Renal pelvis (tissue), 4 donors: Measurements from ENCODE around the gene DNASE1L2. TPM values are rescaled to one million over a fixed set of nuclear protein-coding genes. Genes with fewer than 3 reads are reported as not detected.
"Not testable (repeated sequence)": the region's sequence is repeated elsewhere in the genome, so short reads cannot be mapped to it uniquely, and the experiment has no call there.

Experiments
- DNase-seq: peaks from one replicate; pipeline ENCODE4 v3.0.0-alpha.2; 2013
- polyA plus RNA-seq, 3 donors: library from polyadenylated mRNA; unstranded; fragments of 120-200 nt; gene quantifications; one replicate each; pipeline ENCODE4 v1.2.1, GENCODE V29; 2013; ENCODE audit not compliant: insufficient read length in 3 of 3

The DNASE1L2 gene
- polyA plus RNA-seq, 3 donors, result 0.84 to 1.7 (median 1.6) TPM

GRCh38 chr16:2238150-2238837 lies 2.0 kb downstream of the DNASE1L2 start:
- DNase-seq, result no peak

- no peak for DNase-seq
These were observed 2.8 kb downstream of the DNASE1L2 start for GRCh38 chr16:2238838-2239675.

GRCh38 chr16:2240331-2240730 lies 4.1 kb downstream of the DNASE1L2 start:
- not testable (repeated sequence) for DNase-seq

GRCh38 chr16:2242598-2242997 lies 6.4 kb downstream of the DNASE1L2 start:
- DNase-seq, result no peak

GRCh38 chr16:2243031-2243528 lies 6.8 kb downstream of the DNASE1L2 start:
- DNase-seq, result no peak

- no peak for DNase-seq
These were observed 7.5 kb downstream of the DNASE1L2 start for GRCh38 chr16:2243781-2244180.

- DNase-seq, result no peak
These were observed 8.1 kb downstream of the DNASE1L2 start for GRCh38 chr16:2244301-2244700.

- DNase-seq, result no peak
These were observed 8.9 kb downstream of the DNASE1L2 start for GRCh38 chr16:2244926-2245795.

- DNase-seq, result no peak
These were observed 10.1 kb downstream of the DNASE1L2 start for GRCh38 chr16:2246301-2246885.

- DNase-seq, result no peak
These were observed 14.5 kb downstream of the DNASE1L2 start for GRCh38 chr16:2250652-2251295.

GRCh38 chr16:2251296-2252111 lies 15.3 kb downstream of the DNASE1L2 start, which contains the start of gene ECI1:
Gene ECI1 (minus strand): TSS chr16:2251587. CDS start chr16:2251566, 21 bp downstream.
- DNase-seq, result peak; percentile 92

- no peak for DNase-seq
These were observed 16.5 kb downstream of the DNASE1L2 start for GRCh38 chr16:2252806-2253148.

GRCh38 chr16:2253293-2253692 lies 17.0 kb downstream of the DNASE1L2 start:
- no peak for DNase-seq

GRCh38 chr16:2256531-2257140 lies 20.4 kb downstream of the DNASE1L2 start:
- no peak for DNase-seq

- no peak for DNase-seq
These were observed 21.5 kb downstream of the DNASE1L2 start for GRCh38 chr16:2257726-2258125.

- DNase-seq, result not testable (repeated sequence)
These were observed 22.3 kb downstream of the DNASE1L2 start for GRCh38 chr16:2258530-2258929.

- DNase-seq, result no peak
These were observed 24.0 kb downstream of the DNASE1L2 start for GRCh38 chr16:2260250-2260649.

- not testable (repeated sequence) for DNase-seq
These were observed 26.8 kb downstream of the DNASE1L2 start for GRCh38 chr16:2263026-2263425.

- DNase-seq, result not testable (repeated sequence)
These were observed 30.6 kb downstream of the DNASE1L2 start for GRCh38 chr16:2266887-2267286.

- not testable (repeated sequence) for DNase-seq
These were observed 31.3 kb downstream of the DNASE1L2 start for GRCh38 chr16:2267505-2267912.
